Stimulated activated CD4-positive, alpha-beta T cell treated with anti-CD3 and anti-CD28 coated beads, Interleukin-15, amount 100 ng/mL, for 24 hours (primary cell): Measurements from ENCODE around the gene BORA.
A peak's percentile ranks its signal among the peaks of the same experiment; 100 is the strongest.
"Not testable (repeated sequence)": the region's sequence is repeated elsewhere in the genome, so short reads cannot be mapped to it uniquely, and the experiment has no call there.

Experiments used
- DNase-seq: peaks from one replicate; pipeline ENCODE4 v3.0.0-alpha.2; 2020

BORA gene

GRCh38 chr13:72727417-72728289 lies at the start of gene BORA, which contains the start of gene MZT1:
BORA (plus strand) TSS chr13:72727923; CDS start chr13:72728941, 1,018 bp downstream.
MZT1 (minus strand) TSS chr13:72727629; CDS start chr13:72727602, 27 bp downstream.
- DNase-seq = peak; percentile 96

GRCh38 chr13:72678312-72678711 lies 49.4 kb upstream of the BORA start:
- DNase-seq = no peak

DNA sequence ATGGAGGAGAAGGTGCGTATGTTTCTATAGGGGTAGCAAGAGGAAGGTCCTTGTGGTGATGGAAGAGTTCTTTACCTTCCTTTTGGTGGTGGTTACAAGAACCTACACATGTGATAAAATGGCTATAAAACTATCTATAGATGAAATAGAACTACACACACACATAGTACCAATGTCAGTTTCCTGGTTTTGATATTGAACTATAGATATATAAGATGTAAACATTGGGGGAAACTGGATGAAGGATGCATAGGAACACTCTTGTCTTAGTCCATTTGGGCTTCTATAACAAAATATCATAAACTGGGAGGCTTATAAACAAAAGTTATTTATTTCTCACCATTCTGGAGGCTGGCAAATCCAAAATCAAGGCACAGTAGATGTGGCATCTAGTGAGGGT lies 47.4 kb upstream of the BORA start:
- DNase-seq = no peak

- no peak for DNase-seq
These were observed 41.0 kb upstream of the BORA start for GRCh38 chr13:72686766-72687165.

GRCh38 chr13:72689181-72689696 lies 38.5 kb upstream of the BORA start:
- no peak for DNase-seq

- no peak for DNase-seq
These were observed 34.7 kb upstream of the BORA start for GRCh38 chr13:72692884-72693514.

- no peak for DNase-seq
These were observed 33.9 kb upstream of the BORA start for GRCh38 chr13:72693832-72694231.

DNA sequence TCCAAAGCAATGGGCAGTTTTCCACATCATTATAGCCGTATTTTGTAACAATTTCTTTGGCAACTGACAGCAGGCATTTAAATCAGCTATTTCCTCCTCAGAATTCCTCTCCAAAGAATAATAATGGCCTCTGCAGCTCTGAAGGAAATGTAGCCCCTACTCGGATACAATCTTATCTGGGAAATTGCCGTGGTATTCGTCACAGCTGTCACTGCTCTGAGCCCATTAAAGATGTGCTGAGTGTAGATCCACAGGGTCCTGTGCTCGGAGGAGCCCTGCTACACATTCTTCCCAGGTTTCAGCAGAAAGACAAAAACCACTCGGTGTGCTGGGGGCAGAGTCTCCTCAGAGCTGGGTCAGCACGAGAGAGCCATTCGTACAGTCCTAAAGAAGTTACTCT lies 33.4 kb upstream of the BORA start:
- DNase-seq = no peak

DNA sequence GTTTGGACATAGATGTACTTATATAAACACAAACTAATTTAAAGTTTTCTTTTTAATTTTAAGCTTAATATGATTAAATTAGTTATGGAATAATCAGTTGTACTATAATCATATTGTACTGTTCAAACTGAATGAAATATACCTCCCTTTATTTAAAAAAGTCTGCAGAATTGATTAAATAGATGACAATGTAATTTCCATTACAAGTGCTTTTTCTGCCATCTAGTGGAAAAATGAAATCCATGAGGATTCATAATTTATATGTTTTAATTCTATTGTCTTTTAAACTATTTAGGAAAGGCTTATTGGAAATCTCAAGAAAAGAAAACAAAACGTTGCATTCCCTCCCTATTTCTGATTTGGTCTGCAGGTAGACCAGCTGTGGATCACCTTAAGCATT lies 31.1 kb upstream of the BORA start:
- DNase-seq = no peak

- no peak for DNase-seq
These were observed 29.6 kb upstream of the BORA start for GRCh38 chr13:72698164-72698563.

DNA sequence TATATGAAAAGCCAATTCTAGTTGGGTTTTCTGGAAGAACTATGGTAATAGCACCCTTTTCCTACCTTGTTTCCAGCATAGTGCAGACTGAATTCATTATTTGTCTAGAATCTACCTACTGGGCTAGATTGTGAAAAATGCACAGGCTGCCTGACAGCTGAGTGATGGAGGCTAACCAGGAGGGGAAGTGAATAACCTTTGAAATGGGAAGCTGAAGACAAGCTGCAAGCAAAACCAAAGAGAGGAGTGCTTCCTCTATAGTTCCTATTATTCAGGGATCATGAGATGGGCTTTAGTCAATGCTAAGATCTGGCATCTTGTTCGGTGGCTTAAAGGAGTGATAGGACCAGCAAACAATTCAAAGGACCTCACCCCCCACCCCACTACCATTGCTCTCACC lies 27.2 kb upstream of the BORA start:
- DNase-seq = no peak

DNA sequence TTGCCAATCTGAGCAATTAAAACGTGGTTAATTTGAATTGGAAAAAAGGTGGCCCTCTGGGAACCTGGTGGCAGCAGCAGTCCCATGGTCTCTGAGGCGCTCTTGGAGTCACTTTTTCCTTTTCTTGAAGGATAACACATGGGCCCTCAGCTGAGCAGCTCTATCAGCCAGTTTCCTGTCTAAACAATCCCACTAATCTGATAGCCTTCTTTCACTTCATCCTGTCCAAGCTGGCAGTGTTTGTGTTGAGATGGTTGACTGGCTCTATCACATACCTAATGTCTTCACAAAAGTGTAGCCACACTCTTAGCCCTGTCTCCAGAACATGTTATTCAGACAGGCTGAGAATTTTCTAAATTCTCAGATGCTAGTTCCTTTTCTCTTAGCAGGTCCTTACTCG lies 10.9 kb upstream of the BORA start:
- no peak for DNase-seq

DNA sequence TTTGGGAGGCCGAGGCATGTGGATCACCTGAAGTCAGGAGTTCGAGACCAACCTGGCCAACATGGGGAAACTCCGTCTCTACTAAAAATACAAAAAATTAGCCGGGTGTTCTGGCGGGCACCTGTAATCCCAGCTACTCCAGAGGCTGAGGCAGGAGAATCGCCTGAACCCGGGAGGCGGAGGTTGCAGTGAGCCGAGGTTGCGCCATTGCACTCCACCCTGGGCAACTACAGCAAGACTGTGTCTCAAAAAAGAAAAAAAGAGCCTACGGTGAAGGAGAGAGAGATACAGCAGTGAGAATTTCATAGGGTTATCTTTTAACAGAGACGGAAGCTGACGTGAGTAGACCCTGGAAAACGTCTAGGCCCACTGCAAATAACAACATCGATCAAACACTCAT lies 1.5 kb upstream of the BORA start:
- DNase-seq = not testable (repeated sequence)

- peak; percentile 70 for DNase-seq
These were observed 852 bp upstream of the BORA start for GRCh38 chr13:72726726-72727416.

DNA sequence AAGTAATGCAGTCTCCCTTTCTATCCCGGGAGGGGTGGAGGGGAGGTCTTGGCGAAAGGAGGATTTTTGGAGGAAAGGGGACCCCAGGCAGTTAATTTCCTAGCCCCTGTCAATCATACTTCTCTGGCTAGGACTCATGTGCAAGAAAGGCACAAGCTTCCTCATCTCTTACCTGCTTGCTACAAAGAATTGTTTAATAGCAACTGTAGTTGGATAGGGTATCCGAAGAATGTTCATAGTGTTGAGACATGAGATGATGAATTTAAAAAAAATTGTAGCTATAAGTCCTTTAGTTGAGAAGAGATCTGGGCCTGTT lies 525 bp downstream of the BORA start:
- DNase-seq = no peak

DNA sequence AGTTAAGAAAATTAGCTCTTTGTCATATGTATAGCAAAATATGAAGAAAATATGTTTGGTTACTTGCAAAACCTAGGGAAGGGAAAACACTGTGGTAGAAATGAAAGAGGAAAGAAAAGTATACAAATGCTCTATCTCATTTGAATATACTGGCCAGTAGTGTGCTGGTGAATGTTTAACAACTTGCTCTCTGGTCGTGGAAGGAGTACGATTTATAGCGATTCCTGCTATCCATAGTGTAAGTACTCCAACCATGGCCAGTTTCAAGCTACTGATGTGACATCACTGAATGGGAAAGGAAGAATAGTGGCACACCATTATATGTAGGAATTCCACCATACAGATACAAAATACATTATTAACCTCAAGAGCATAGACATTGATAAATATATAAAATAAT lies 9.3 kb downstream of the BORA start:
- DNase-seq = no peak

DNA sequence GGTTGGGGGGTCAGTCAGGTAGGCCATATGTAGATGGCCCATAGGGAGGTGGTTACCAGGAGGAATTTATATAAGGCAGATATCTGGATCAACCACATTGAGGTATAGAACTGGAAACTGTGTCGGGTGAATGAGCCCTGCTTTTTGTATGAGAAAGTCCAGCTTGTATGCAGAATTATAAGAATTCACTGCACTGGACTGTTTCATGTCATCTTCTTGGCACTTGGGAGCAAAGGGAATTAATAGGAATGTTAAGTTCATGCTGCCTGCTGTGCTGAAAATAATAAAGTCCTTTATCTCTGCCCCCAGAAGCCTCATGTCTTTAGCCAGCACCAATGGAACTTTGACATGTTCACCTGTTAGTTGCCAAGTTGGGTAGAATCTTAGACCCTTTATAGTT lies 12.3 kb downstream of the BORA start:
- DNase-seq = no peak

DNA sequence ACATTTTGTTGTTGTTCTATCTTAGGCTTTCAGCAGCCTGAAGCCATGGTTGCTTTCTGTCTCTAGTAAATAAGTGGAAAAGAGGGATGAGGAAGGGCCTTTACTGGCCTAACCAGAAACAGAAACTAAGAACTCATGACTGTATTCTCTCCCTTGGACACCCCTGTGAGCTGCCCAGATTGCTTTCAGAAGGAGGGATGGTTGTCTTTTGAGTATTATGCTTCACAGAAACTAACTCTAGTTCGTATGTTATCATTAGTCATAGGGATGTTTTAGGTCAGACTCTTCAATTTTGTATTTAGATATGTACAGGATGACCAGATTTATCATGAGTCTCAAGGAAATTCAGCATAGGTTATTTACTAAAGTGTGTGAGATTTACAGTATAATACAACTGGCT lies 17.5 kb downstream of the BORA start:
- no peak for DNase-seq

- DNase-seq = no peak
These were observed 23.5 kb downstream of the BORA start for GRCh38 chr13:72751220-72751619.

GRCh38 chr13:72754111-72754510 lies 26.4 kb downstream of the BORA start:
- DNase-seq = no peak

GRCh38 chr13:72757792-72758535 lies 30.2 kb downstream of the BORA start:
- DNase-seq = no peak

- no peak for DNase-seq
These were observed 32.5 kb downstream of the BORA start for GRCh38 chr13:72760189-72760588.

- DNase-seq = no peak
These were observed 35.7 kb downstream of the BORA start for GRCh38 chr13:72763411-72763810.
